Caco-2 (cell line): ENCODE measurements around the gene HOXC12. TPM values are rescaled to one million over a fixed set of nuclear protein-coding genes. Genes with fewer than 3 reads are reported as not detected.
A peak's percentile ranks its signal among the peaks of the same experiment; 100 is the strongest.

Experiments used
- BruUV-seq: library from RNA; stranded (reverse); fragments of 400-500 nt; replicated peaks from 2 replicates; lab custom pipeline; 2021; lab: Mats Ljungman, UMichigan
- CTCF ChIA-PET: fragments of 300-600 bp; sonication (Branson Sonifier 250); formaldehyde crosslinking; loops from one replicate; lab custom pipeline; 2022; ENCODE audit warnings: antibody characterized with exemption; lab: Charles Lee
- POLR2A ChIA-PET: fragments of 300-600 bp; sonication (Branson Sonifier 250); formaldehyde crosslinking; loops from one replicate; lab custom pipeline; 2022; ENCODE audit warnings: antibody characterized with exemption; lab: Charles Lee
- DNase-seq, 2 experiments: peaks; one replicate each; pipeline versions ENCODE4 v3.0.0 to v3.0.0-alpha.2; 2020 to 2022
- H3K27me3 ChIP-seq: replicated peaks from 2 replicates; pipeline ENCODE4 v1.6.0; 2011; ENCODE audit warnings: low read length; ENCODE audit not compliant: control insufficient read depth, insufficient read depth
- H3K36me3 ChIP-seq: 2 replicates; pipeline ENCODE4 v1.5.1; 2011; ENCODE audit warnings: low read length; ENCODE audit not compliant: control insufficient read depth, insufficient read depth
- H3K4me1 ChIP-seq: fragments of 250-450 bp; sonication (Bioruptor Pico); 2 replicates; pipeline ENCODE4 v1.5.1; 2020; ENCODE audit warnings: mild to moderate bottlenecking
- H3K4me3 ChIP-seq: 2 replicates; pipeline ENCODE4 v1.5.1; 2011; ENCODE audit warnings: low read depth, mild to moderate bottlenecking, control low read depth, low read length
- H3K9me3 ChIP-seq: fragments of 250-450 bp; sonication (Bioruptor Pico); 2 replicates; pipeline ENCODE4 v1.5.1; 2020; ENCODE audit warnings: mild to moderate bottlenecking, moderate library complexity
- H3K27ac Mint-ChIP-seq: one replicate; pipeline ENCODE4 v1.8.0; 2022; ENCODE audit warnings: mixed read lengths; ENCODE audit not compliant: unreplicated experiment
- H3K27me3 Mint-ChIP-seq: one replicate; pipeline ENCODE4 v1.8.0; 2022; ENCODE audit warnings: mixed read lengths; ENCODE audit not compliant: insufficient read depth, unreplicated experiment
- H3K36me3 Mint-ChIP-seq: one replicate; pipeline ENCODE4 v1.8.0; 2022; ENCODE audit warnings: mild to moderate bottlenecking, mixed read lengths; ENCODE audit not compliant: insufficient read depth, unreplicated experiment
- H3K4me1 Mint-ChIP-seq: one replicate; pipeline ENCODE4 v1.8.0; 2022; ENCODE audit warnings: low read depth, mixed read lengths; ENCODE audit not compliant: unreplicated experiment
- H3K4me3 Mint-ChIP-seq: one replicate; pipeline ENCODE4 v1.8.0; 2022; ENCODE audit warnings: mild to moderate bottlenecking, moderate library complexity, mixed read lengths; ENCODE audit not compliant: unreplicated experiment
- H3K9me3 Mint-ChIP-seq: one replicate; pipeline ENCODE4 v1.8.0; 2022; ENCODE audit warnings: mixed read lengths; ENCODE audit not compliant: unreplicated experiment
- intact Hi-C: fragments of 100-400 bp; cut with micrococcal nuclease; formaldehyde crosslinking; loops from one replicate; pipeline ENCODE4 v1.10.0; 2022; ENCODE audit not compliant: unreplicated experiment
- total RNA-seq: library from RNA; stranded (reverse); gene quantifications from 2 replicates; pipeline ENCODE4 v1.2.3, GENCODE V29; 2022
- TF ChIP-seq, protein P1 (sequence below), 2 experiments: fragments of 200-600 bp in 1 of 2; IDR thresholded peaks; 1 replicate in 1 of 2; 2 replicates in 1 of 2; pipeline versions ENCODE4 v1.5.1 to v1.8.0; 2011 to 2022; ENCODE audit warnings: antibody characterized with exemption in 1 of 2, control low read depth in 1 of 2, inconsistent platforms in 1 of 2, low read depth in 1 of 2, low read length in 1 of 2, mild to moderate bottlenecking in 1 of 2, moderate library complexity in 1 of 2; ENCODE audit not compliant: insufficient read depth in 1 of 2, severe bottlenecking in 1 of 2, unreplicated experiment in 1 of 2

The HOXC12 gene
- total RNA-seq, 1 experiment from 2014 or later = 10.3 TPM

DNA sequence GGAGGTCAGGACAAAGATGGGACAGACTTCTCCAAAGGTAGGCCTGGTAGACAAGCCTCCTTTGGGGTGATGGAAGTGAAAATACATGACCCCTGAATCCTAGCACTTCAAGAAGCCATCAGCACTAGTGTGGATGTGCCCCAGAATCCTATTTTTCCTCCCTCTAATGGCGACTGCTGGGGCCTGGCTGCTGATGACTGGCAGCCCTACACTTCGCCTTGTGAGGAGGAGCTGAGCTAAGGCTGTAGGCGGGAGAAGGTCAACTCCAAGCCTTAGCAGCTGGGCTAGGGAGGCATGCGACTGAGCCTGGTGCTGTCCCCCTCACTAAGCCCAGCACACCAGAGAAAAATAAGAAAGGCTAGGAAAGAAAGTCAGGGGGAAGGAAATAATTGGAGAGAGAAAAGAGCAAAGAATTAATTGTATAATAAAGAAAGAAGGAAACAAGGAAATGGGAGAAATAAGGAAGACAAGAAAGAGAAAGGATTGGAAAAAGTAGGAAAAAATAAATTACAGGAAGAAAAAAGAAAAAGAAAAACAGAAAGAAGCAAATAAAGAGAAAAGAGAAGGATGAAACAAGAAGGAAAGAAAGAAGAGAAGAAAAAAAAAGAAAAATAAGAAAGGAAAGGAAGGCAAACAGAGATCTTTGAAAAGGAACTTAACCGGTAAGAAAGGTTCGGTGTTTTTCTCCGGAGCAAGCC, 25.6 kb downstream of the HOXC12 start:
- H3K4me1 ChIP-seq = peaks cover 40% of the 10 kb centered on the region
- no peaks in the 10 kb centered on the region for H3K27me3 Mint-ChIP-seq
- H3K9me3 ChIP-seq = no peaks in the 10 kb centered on the region
- ChIA-PET CTCF (interaction anchor here (0.9 kb wide), 1 partner anchor 38 kb away, joined by 5 read pairs; no protein-coding TSS in a partner anchor), POLR2A (interaction anchor here (1.0 kb wide), 1 partner anchor 73 kb away, joined by 3 read pairs; the partner anchor contains the start of gene HOXC4)
- H3K27ac Mint-ChIP-seq = peak overlapping the region; percentile 86
- peaks cover 6% of the 10 kb centered on the region for H3K36me3 Mint-ChIP-seq
- no peak overlapping the region for H3K4me3 Mint-ChIP-seq
- H3K4me1 Mint-ChIP-seq = peaks cover 23% of the 10 kb centered on the region
- TF ChIP-seq, protein P1, sequence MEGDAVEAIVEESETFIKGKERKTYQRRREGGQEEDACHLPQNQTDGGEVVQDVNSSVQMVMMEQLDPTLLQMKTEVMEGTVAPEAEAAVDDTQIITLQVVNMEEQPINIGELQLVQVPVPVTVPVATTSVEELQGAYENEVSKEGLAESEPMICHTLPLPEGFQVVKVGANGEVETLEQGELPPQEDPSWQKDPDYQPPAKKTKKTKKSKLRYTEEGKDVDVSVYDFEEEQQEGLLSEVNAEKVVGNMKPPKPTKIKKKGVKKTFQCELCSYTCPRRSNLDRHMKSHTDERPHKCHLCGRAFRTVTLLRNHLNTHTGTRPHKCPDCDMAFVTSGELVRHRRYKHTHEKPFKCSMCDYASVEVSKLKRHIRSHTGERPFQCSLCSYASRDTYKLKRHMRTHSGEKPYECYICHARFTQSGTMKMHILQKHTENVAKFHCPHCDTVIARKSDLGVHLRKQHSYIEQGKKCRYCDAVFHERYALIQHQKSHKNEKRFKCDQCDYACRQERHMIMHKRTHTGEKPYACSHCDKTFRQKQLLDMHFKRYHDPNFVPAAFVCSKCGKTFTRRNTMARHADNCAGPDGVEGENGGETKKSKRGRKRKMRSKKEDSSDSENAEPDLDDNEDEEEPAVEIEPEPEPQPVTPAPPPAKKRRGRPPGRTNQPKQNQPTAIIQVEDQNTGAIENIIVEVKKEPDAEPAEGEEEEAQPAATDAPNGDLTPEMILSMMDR (IDR thresholded peaks at IDR 0.05; ENCODE audit: insufficient read depth in 1 of 2, low read depth in 1 of 2, low read length in 1 of 2, severe bottlenecking in 1 of 2, unreplicated experiment in 1 of 2) = no peak
- no TSS peak for BruUV-seq
- H3K36me3 ChIP-seq = no peaks in the 10 kb centered on the region; the same call in 1 of the 2 replicates
- no peak for DNase-seq
- no peaks in the 10 kb centered on the region for H3K27me3 ChIP-seq
- H3K9me3 Mint-ChIP-seq = no peaks in the 10 kb centered on the region
- intact Hi-C loops = no loop called here
- H3K4me3 ChIP-seq = no peak overlapping the region

DNA sequence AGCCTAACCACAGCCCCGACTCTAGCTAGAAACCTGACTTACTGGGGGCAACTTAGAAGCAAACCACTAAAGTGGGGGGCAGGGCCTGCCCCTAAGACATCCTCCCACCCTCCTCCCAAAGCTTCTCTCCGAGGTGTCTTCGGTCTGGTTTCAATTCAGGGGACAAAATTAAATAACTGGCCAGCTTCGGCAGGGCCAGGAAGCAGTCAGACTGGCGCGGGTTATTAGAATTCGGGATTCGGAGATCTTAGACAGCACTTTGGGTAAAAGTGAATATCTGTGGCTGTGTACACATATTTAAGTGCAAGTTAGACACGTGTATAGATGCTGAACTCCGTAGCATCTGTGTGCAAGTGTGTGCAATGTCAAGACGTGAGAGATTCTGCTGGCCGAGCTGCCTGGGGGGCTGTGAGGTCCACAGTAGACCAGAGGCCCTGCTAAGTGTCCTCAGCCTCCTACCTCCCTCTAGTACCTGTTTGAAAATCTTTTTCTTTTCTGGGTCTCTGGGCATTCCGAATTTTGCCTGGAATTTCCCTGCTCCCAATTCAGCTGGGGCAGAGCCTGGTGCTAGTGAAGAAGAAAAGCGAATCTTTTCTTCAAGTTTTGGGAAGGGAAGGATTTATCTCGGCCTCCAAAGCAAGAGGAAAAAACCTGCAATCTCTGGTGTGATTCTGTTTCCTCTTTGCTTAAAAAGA, 26.2 kb downstream of the HOXC12 start:
- H3K4me1 Mint-ChIP-seq = peaks cover 23% of the 10 kb centered on the region
- Histone ChIP-seq H3K36me3 (no peaks in the 10 kb centered on the region; the same call in 1 of the 2 replicates), H3K4me3 (no peak overlapping the region), H3K27me3 (no peaks in the 10 kb centered on the region), H3K4me1 (peaks cover 44% of the 10 kb centered on the region), H3K9me3 (no peaks in the 10 kb centered on the region)
- no peak for DNase-seq
- H3K27ac Mint-ChIP-seq = peak overlapping the region; percentile 86
- BruUV-seq = no TSS peak
- no peak overlapping the region for H3K4me3 Mint-ChIP-seq
- intact Hi-C loops = no loop called here
- peaks cover 9% of the 10 kb centered on the region for H3K36me3 Mint-ChIP-seq
- CTCF ChIA-PET = no interaction called here
- POLR2A ChIA-PET = interaction anchor here (1.0 kb wide), 1 partner anchor 73 kb away, joined by 3 read pairs; the partner anchor contains the start of gene HOXC4
- TF ChIP-seq, protein P1 (IDR thresholded peaks at IDR 0.05; ENCODE audit: insufficient read depth in 1 of 2, low read depth in 1 of 2, low read length in 1 of 2, severe bottlenecking in 1 of 2, unreplicated experiment in 1 of 2) = no peak
- no peaks in the 10 kb centered on the region for H3K9me3 Mint-ChIP-seq
- H3K27me3 Mint-ChIP-seq = no peaks in the 10 kb centered on the region

DNA sequence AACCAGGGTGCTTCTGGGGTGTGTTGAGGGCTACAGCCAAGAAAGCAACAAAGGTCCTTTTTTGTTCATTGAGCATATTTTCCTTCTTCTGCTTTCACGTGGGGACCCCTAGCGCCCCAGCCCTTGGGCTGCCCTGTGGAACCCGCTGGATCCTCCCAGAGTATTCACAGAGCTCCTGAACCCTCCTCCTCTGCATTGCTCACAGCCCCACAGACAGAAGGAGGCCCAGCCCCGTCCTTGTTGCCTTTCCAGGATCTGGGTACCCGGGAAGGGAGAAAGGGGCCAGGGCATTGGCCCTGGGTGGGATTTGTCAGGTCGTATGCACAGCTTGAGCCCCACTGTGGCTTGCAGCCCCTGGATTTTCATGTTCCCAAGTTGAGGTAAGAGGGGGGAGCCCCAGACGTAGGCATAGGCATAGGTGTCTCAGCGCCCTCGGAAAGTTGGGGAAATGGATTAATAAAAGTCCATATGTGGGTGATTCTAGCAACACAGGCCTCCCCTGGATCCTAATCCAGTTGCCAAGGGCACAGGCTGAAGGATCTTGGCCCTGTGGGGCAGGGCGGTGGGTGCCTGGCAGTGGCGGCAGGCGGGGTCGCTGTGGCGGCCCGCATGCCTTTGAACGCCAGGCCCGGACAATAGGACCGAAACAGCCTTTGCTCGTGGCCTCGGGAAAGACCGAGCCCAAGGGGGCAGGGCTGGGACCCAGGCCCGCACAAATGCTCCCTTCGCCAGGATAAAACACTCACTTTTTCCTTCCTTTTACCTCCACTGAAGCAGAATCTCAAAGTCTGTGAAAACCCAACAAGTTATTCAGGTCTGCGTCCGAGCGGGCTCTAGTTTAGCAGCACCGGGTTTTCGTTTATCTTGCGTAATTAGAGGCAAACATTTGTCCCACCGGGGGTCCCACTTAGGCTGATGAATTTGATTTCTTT, 27.2 kb downstream of the HOXC12 start:
- Mint-ChIP-seq H3K4me1 (peaks cover 23% of the 10 kb centered on the region), H3K27ac (no peak overlapping the region), H3K27me3 (no peaks in the 10 kb centered on the region), H3K9me3 (no peaks in the 10 kb centered on the region), H3K4me3 (no peak overlapping the region), H3K36me3 (peaks cover 9% of the 10 kb centered on the region)
- ChIA-PET CTCF (no interaction called here), POLR2A (no interaction called here)
- intact Hi-C loops = no loop called here
- Histone ChIP-seq H3K4me1 (peaks cover 46% of the 10 kb centered on the region), H3K27me3 (no peaks in the 10 kb centered on the region), H3K9me3 (no peaks in the 10 kb centered on the region), H3K4me3 (no peak overlapping the region), H3K36me3 (no peaks in the 10 kb centered on the region; the same call in 1 of the 2 replicates)
- TF ChIP-seq, protein P1 (IDR thresholded peaks at IDR 0.05; ENCODE audit: insufficient read depth in 1 of 2, low read depth in 1 of 2, low read length in 1 of 2, severe bottlenecking in 1 of 2, unreplicated experiment in 1 of 2) = no peak
- no peak for DNase-seq
- BruUV-seq = no TSS peak
